PC-9 (cell line): ENCODE measurements around the gene CAPN15.

Experiments used
- EZH2 ChIP-seq: fragments of 200-600 bp; sonication (generic); IDR thresholded peaks from 2 replicates; pipeline ENCODE4 v1.8.0; 2017; ENCODE audit warnings: antibody characterized with exemption, low read depth
- TF ChIP-seq, protein P1 (sequence below): fragments of 200-600 bp; sonication (generic); conservative IDR thresholded peaks from 2 replicates; pipeline ENCODE4 v1.6.1; 2017; ENCODE audit warnings: mixed run types, antibody characterized with exemption, mild to moderate bottlenecking, moderate library complexity

GRCh38 chr16:569445-570254, 42.1 kb downstream of the CAPN15 start, which contains the start of gene PIGQ:
- TF ChIP-seq, protein P1, sequence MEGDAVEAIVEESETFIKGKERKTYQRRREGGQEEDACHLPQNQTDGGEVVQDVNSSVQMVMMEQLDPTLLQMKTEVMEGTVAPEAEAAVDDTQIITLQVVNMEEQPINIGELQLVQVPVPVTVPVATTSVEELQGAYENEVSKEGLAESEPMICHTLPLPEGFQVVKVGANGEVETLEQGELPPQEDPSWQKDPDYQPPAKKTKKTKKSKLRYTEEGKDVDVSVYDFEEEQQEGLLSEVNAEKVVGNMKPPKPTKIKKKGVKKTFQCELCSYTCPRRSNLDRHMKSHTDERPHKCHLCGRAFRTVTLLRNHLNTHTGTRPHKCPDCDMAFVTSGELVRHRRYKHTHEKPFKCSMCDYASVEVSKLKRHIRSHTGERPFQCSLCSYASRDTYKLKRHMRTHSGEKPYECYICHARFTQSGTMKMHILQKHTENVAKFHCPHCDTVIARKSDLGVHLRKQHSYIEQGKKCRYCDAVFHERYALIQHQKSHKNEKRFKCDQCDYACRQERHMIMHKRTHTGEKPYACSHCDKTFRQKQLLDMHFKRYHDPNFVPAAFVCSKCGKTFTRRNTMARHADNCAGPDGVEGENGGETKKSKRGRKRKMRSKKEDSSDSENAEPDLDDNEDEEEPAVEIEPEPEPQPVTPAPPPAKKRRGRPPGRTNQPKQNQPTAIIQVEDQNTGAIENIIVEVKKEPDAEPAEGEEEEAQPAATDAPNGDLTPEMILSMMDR, result no peak
- TF ChIP-seq EZH2, result no peak
